SK-N-SH (cell line): Measurements from ENCODE around the gene OTOP2.

Source experiments
- EP300 ChIP-seq, 2 experiments: IDR thresholded peaks; 2 replicates each; pipeline versions ENCODE4 v1.4.0 to v1.6.1; 2012; ENCODE audit warnings: borderline replicate concordance in 1 of 2, low read depth in 1 of 2, low read length in 1 of 2
- FOSL2 ChIP-seq: IDR thresholded peaks from 2 replicates; pipeline ENCODE4 v1.4.0; 2012; ENCODE audit warnings: low read depth, mild to moderate bottlenecking, moderate library complexity, borderline replicate concordance
- GABPA ChIP-seq: IDR thresholded peaks from 2 replicates; pipeline ENCODE4 v1.4.0; 2012; ENCODE audit warnings: low read depth, mild to moderate bottlenecking
- GATA2 ChIP-seq: sonication (generic); formaldehyde crosslinking; IDR thresholded peaks from 2 replicates; pipeline ENCODE4 v1.5.0; 2020; ENCODE audit warnings: mild to moderate bottlenecking, missing genetic modification reagents
- JUND ChIP-seq: IDR thresholded peaks from 2 replicates; pipeline ENCODE4 v1.4.0; 2012
- POLR2AphosphoS5 ChIP-seq: IDR thresholded peaks from 2 replicates; pipeline ENCODE4 v1.6.1; 2012; ENCODE audit warnings: low read depth, low read length
- SIN3A ChIP-seq: IDR thresholded peaks from 2 replicates; pipeline ENCODE4 v1.6.1; 2012; ENCODE audit warnings: low read depth, mild to moderate bottlenecking, low read length, moderate library complexity, borderline replicate concordance
- SMC3 ChIP-seq: IDR thresholded peaks from 2 replicates; pipeline ENCODE4 v1.6.1; 2012; ENCODE audit warnings: low read depth, low read length, improper control_type of control experiment
- TAF1 ChIP-seq: IDR thresholded peaks from 2 replicates; pipeline ENCODE4 v1.6.1; 2012; ENCODE audit warnings: low read depth, mild to moderate bottlenecking, low read length, moderate library complexity, borderline replicate concordance
- TF ChIP-seq, protein P1 (sequence below): IDR thresholded peaks from 2 replicates; pipeline ENCODE4 v1.4.0; 2012; ENCODE audit warnings: low read depth, borderline replicate concordance
- TF ChIP-seq, protein P2 (sequence below): fragments of 200-600 bp; sonication (generic); IDR thresholded peaks from 2 replicates; pipeline ENCODE4 v1.6.1; 2017; ENCODE audit warnings: antibody characterized with exemption, mild to moderate bottlenecking, moderate library complexity
- TF ChIP-seq, protein P3 (sequence below): IDR thresholded peaks from 2 replicates; pipeline ENCODE4 v1.6.1; 2012; ENCODE audit warnings: mild to moderate bottlenecking, low read depth, low read length, moderate library complexity
- TF ChIP-seq, protein P4 (sequence below): IDR thresholded peaks from 2 replicates; pipeline ENCODE4; 2012
- TF ChIP-seq, protein P5 (sequence below): IDR thresholded peaks from 2 replicates; pipeline ENCODE4 v1.4.0; 2012; ENCODE audit warnings: low read depth

DNA sequence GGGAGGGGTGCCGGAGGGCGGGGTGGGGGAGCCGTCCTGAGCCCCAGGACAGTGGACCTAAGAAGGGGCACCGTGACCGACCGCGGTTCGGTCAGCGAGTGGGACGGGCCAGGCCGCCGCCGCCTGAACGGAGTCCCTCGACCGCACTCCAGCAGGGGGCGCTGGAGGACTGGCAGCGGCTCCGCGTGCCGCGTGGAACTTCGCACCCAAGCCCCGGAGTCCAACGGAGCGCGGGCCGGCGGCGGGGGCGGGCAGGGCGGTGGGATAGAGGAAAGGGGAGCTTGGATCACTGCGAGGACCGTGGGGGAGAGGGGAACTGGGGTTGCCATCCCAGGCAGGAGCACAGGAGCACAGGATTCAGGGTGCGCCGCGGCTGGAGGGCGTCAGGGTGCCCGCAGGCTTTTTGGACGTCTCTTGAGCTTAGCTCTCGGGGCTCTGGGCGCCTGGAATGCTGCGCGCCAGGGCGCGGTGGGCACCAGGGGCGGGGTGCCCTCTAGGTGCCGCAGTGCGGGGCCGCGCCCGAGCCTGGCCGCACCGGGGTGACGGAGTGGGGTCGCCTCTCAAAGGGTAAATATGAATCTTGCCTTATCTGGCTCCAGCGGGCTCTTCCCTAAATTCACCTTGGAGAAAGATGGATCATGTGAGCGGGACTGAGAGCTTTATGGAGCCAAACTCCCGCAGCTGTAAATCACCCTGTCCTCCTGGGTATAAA is 379 bp upstream of the OTOP2 start:
- TF ChIP-seq, protein P1, sequence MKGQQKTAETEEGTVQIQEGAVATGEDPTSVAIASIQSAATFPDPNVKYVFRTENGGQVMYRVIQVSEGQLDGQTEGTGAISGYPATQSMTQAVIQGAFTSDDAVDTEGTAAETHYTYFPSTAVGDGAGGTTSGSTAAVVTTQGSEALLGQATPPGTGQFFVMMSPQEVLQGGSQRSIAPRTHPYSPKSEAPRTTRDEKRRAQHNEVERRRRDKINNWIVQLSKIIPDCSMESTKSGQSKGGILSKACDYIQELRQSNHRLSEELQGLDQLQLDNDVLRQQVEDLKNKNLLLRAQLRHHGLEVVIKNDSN, result no peak
- TF ChIP-seq GABPA, result no peak
- no peak for TF ChIP-seq EP300 (IDR thresholded peaks at IDR 0.05; ENCODE audit: borderline replicate concordance in 1 of 2, low read depth in 1 of 2, low read length in 1 of 2)
- TF ChIP-seq, protein P2, sequence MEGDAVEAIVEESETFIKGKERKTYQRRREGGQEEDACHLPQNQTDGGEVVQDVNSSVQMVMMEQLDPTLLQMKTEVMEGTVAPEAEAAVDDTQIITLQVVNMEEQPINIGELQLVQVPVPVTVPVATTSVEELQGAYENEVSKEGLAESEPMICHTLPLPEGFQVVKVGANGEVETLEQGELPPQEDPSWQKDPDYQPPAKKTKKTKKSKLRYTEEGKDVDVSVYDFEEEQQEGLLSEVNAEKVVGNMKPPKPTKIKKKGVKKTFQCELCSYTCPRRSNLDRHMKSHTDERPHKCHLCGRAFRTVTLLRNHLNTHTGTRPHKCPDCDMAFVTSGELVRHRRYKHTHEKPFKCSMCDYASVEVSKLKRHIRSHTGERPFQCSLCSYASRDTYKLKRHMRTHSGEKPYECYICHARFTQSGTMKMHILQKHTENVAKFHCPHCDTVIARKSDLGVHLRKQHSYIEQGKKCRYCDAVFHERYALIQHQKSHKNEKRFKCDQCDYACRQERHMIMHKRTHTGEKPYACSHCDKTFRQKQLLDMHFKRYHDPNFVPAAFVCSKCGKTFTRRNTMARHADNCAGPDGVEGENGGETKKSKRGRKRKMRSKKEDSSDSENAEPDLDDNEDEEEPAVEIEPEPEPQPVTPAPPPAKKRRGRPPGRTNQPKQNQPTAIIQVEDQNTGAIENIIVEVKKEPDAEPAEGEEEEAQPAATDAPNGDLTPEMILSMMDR, result peak; percentile 86
- no peak for TF ChIP-seq JUND
- TF ChIP-seq POLR2AphosphoS5, result no peak
- TF ChIP-seq TAF1, result no peak
- TF ChIP-seq, protein P3, sequence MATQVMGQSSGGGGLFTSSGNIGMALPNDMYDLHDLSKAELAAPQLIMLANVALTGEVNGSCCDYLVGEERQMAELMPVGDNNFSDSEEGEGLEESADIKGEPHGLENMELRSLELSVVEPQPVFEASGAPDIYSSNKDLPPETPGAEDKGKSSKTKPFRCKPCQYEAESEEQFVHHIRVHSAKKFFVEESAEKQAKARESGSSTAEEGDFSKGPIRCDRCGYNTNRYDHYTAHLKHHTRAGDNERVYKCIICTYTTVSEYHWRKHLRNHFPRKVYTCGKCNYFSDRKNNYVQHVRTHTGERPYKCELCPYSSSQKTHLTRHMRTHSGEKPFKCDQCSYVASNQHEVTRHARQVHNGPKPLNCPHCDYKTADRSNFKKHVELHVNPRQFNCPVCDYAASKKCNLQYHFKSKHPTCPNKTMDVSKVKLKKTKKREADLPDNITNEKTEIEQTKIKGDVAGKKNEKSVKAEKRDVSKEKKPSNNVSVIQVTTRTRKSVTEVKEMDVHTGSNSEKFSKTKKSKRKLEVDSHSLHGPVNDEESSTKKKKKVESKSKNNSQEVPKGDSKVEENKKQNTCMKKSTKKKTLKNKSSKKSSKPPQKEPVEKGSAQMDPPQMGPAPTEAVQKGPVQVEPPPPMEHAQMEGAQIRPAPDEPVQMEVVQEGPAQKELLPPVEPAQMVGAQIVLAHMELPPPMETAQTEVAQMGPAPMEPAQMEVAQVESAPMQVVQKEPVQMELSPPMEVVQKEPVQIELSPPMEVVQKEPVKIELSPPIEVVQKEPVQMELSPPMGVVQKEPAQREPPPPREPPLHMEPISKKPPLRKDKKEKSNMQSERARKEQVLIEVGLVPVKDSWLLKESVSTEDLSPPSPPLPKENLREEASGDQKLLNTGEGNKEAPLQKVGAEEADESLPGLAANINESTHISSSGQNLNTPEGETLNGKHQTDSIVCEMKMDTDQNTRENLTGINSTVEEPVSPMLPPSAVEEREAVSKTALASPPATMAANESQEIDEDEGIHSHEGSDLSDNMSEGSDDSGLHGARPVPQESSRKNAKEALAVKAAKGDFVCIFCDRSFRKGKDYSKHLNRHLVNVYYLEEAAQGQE, result no peak
- TF ChIP-seq, protein P4, sequence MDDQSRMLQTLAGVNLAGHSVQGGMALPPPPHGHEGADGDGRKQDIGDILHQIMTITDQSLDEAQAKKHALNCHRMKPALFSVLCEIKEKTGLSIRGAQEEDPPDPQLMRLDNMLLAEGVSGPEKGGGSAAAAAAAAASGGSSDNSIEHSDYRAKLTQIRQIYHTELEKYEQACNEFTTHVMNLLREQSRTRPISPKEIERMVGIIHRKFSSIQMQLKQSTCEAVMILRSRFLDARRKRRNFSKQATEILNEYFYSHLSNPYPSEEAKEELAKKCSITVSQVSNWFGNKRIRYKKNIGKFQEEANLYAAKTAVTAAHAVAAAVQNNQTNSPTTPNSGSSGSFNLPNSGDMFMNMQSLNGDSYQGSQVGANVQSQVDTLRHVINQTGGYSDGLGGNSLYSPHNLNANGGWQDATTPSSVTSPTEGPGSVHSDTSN, result no peak
- TF ChIP-seq FOSL2, result no peak
- TF ChIP-seq GATA2 (CRISPR knock-in tag), result no peak
- TF ChIP-seq, protein P5, sequence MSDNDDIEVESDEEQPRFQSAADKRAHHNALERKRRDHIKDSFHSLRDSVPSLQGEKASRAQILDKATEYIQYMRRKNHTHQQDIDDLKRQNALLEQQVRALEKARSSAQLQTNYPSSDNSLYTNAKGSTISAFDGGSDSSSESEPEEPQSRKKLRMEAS, result peak; percentile 99
- no peak for TF ChIP-seq SIN3A
- peak; percentile 60 for TF ChIP-seq SMC3
